Neutrophil (primary cell): ENCODE data around the gene UFSP2.
"Not testable (repeated sequence)": the region's sequence is repeated elsewhere in the genome, so short reads cannot be mapped to it uniquely, and the experiment has no call there.

Experiments
- H3K27ac ChIP-seq: fragments of 200-600 bp; sonication (generic); 2 replicates; pipeline ENCODE4 v1.5.1; 2016; ENCODE audit warnings: mild to moderate bottlenecking, moderate library complexity
- H3K27me3 ChIP-seq: fragments of 200-600 bp; sonication (generic); 2 replicates; pipeline ENCODE4 v1.6.0; 2016; ENCODE audit warnings: mild to moderate bottlenecking
- H3K36me3 ChIP-seq: fragments of 200-600 bp; sonication (generic); 2 replicates; pipeline ENCODE4 v1.5.1; 2017
- H3K4me1 ChIP-seq, 2 experiments: fragments of 200-600 bp in 1 of 2; sonication (generic) in 1 of 2; 1 replicate in 1 of 2; 2 replicates in 1 of 2; pipeline versions ENCODE4 v1.5.1 to v1.6.1; 2013 to 2016; ENCODE audit warnings: low read depth in 1 of 2, low read length in 1 of 2, mild to moderate bottlenecking in 1 of 2, moderate library complexity in 1 of 2; ENCODE audit not compliant: control insufficient read depth in 1 of 2, insufficient read depth in 1 of 2
- H3K4me3 ChIP-seq, 2 experiments: fragments of 200-600 bp in 1 of 2; sonication (generic) in 1 of 2; 1 replicate in 1 of 2; 2 replicates in 1 of 2; pipeline ENCODE4 v1.5.1; 2013 to 2016; ENCODE audit warnings: low read depth in 1 of 2, low read length in 1 of 2, mild to moderate bottlenecking in 1 of 2, moderate library complexity in 1 of 2
- H3K9me3 ChIP-seq: fragments of 200-600 bp; sonication (generic); 2 replicates; pipeline ENCODE4 v1.5.1; 2016
- TF ChIP-seq, protein P1 (sequence below): fragments of 200-600 bp; sonication (generic); IDR thresholded peaks from 2 replicates; pipeline ENCODE4 v1.5.1; 2016; ENCODE audit warnings: antibody characterized with exemption

Gene UFSP2

GRCh38 chr4:185364886-185365285 lies 60.9 kb downstream of the UFSP2 start:
- Histone ChIP-seq H3K9me3 (no peaks in the 10 kb centered on the region), H3K4me3 (no peak overlapping the region), H3K4me1 (no peaks in the 10 kb centered on the region), H3K27me3 (peaks cover 22% of the 10 kb centered on the region), H3K27ac (no peak overlapping the region), H3K36me3 (no peaks in the 10 kb centered on the region)
- TF ChIP-seq, protein P1, sequence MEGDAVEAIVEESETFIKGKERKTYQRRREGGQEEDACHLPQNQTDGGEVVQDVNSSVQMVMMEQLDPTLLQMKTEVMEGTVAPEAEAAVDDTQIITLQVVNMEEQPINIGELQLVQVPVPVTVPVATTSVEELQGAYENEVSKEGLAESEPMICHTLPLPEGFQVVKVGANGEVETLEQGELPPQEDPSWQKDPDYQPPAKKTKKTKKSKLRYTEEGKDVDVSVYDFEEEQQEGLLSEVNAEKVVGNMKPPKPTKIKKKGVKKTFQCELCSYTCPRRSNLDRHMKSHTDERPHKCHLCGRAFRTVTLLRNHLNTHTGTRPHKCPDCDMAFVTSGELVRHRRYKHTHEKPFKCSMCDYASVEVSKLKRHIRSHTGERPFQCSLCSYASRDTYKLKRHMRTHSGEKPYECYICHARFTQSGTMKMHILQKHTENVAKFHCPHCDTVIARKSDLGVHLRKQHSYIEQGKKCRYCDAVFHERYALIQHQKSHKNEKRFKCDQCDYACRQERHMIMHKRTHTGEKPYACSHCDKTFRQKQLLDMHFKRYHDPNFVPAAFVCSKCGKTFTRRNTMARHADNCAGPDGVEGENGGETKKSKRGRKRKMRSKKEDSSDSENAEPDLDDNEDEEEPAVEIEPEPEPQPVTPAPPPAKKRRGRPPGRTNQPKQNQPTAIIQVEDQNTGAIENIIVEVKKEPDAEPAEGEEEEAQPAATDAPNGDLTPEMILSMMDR, result no peak

GRCh38 chr4:185363251-185363650 lies 62.5 kb downstream of the UFSP2 start:
- Histone ChIP-seq H3K36me3 (no peaks in the 10 kb centered on the region), H3K27ac (no peak overlapping the region), H3K4me3 (no peak overlapping the region), H3K9me3 (no peaks in the 10 kb centered on the region), H3K27me3 (peaks cover 22% of the 10 kb centered on the region), H3K4me1 (no peaks in the 10 kb centered on the region)
- TF ChIP-seq, protein P1, result no peak

DNA sequence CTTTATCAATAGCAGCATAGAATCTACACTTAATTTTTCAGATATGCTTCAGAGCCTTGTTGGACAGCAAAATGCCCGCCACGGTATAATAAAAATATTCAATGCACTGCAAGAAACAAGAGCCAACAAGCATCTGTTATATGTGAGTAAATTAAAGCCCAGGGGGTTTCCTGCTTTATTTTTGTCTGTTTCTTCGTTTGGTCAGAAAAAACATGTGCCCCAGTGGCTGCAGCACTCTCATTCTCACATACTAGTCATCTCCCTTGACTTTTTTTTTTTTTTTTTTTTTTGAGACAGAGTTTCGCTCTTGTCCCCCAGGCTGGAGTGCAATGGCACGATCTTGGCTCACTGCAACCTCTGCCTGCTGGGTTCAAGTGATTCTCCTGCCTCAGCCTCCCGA lies 63.2 kb downstream of the UFSP2 start:
- peaks cover 22% of the 10 kb centered on the region for H3K27me3 ChIP-seq
- not testable (repeated sequence) for H3K4me3 ChIP-seq, H3K36me3 ChIP-seq, H3K9me3 ChIP-seq, H3K27ac ChIP-seq, H3K4me1 ChIP-seq

DNA sequence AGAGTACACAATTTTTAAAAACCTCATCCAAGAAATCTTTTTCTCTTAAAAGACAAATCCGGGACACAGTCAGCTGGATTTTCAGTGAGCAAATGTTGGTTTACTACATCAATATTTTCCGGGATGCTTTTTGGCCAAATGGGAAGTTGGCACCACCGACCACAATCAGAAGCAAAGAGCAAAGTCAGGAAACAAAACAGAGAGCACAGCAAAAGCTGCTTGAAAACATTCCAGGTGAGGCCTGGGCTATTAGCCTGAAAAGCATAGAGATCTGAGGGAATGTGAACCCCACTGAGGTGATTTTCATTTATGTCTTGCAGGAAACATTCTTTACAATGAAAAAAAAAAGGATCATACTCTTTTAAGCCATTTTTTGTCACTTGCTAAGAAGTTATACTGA lies 63.9 kb downstream of the UFSP2 start:
- Histone ChIP-seq H3K4me1 (no peaks in the 10 kb centered on the region), H3K36me3 (no peaks in the 10 kb centered on the region), H3K9me3 (no peaks in the 10 kb centered on the region), H3K27me3 (peaks cover 20% of the 10 kb centered on the region), H3K27ac (no peak overlapping the region), H3K4me3 (no peak overlapping the region)
- TF ChIP-seq, protein P1, result no peak

GRCh38 chr4:185359767-185360446 lies 65.9 kb downstream of the UFSP2 start:
- H3K27ac ChIP-seq, result no peak overlapping the region
- H3K36me3 ChIP-seq, result no peaks in the 10 kb centered on the region
- peaks cover 12% of the 10 kb centered on the region for H3K27me3 ChIP-seq
- TF ChIP-seq, protein P1, result no peak
- no peaks in the 10 kb centered on the region for H3K4me1 ChIP-seq
- no peak overlapping the region for H3K4me3 ChIP-seq
- H3K9me3 ChIP-seq, result no peaks in the 10 kb centered on the region

DNA sequence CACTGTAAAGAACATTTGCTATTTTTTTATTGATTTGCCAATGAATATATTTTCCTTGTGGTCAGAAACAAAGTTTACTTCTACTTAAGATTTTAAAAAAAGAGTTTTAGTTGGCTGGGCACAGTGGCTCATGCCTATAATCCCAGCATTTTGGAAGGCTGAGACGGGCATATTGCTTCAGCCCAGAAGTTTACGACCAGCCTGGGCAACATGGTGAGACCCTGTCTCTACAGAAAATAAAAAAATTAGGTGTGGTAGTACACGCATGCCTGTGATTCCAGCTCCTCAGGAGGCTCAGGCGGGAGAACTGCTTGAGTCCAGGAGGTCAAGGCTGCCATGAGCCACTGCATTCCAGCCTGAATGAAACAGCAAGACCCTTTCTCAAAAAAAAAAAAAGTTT lies 66.8 kb downstream of the UFSP2 start:
- no peaks in the 10 kb centered on the region for H3K9me3 ChIP-seq
- TF ChIP-seq, protein P1, result no peak
- no peak overlapping the region for H3K27ac ChIP-seq
- no peaks in the 10 kb centered on the region for H3K36me3 ChIP-seq
- no peak overlapping the region for H3K4me3 ChIP-seq
- no peaks in the 10 kb centered on the region for H3K4me1 ChIP-seq
- H3K27me3 ChIP-seq, result peaks cover 20% of the 10 kb centered on the region
